Measurements from ENCODE around the gene ZNF385A. TPM values are rescaled to one million over a fixed set of nuclear protein-coding genes. Genes with fewer than 3 reads are reported as not detected.

Gene ZNF385A
- total and polyA plus RNA-seq, 2 of the 4 experiments (the other 2 are of a cell fraction): 0.36 to 2.5 TPM

- intact Hi-C loops (cut with micrococcal nuclease): no loop called here
Measured at GRCh38 chr12:54374562-54375258, 9.8 kb downstream of the ZNF385A start.

More at GRCh38 chr12:54374562-54375258, 9.8 kb downstream of the ZNF385A start:
- no peak overlapping the region for H3K4me2 ChIP-seq (ENCODE audit: low read depth, low read length)
- no peak overlapping the region for H2BK20ac ChIP-seq (ENCODE audit: low read depth, low read length)
- no peak overlapping the region for H2BK5ac ChIP-seq (ENCODE audit: low read depth, low read length, poor library complexity, severe bottlenecking)
- no peak overlapping the region for H2AK5ac ChIP-seq (ENCODE audit: low read depth, low read length)
- H3K14ac ChIP-seq (replicated peaks; ENCODE audit: low read depth, low read length): no peak overlapping the region
- peaks cover 8% of the 10 kb centered on the region; the same call in 1 of the 2 replicates for H3K4me1 ChIP-seq (ENCODE audit: control insufficient read depth, insufficient read depth, low read length)
- peaks cover 4% of the 10 kb centered on the region; the same call in 1 of the 2 replicates for H4K20me1 ChIP-seq (ENCODE audit: insufficient read depth, low read length)
- no peak overlapping the region; the same call in 2 of the 3 replicates for H2BK15ac ChIP-seq (ENCODE audit: low read depth, low read length)
- no peak overlapping the region for H3K4me3 ChIP-seq (ENCODE audit: insufficient read depth, low read depth, low read length)
- H3K27ac ChIP-seq (ENCODE audit: insufficient read depth, low read length): no peak overlapping the region
- H3K4ac ChIP-seq (ENCODE audit: low read depth, low read length): no peak overlapping the region
- ChIA-PET CTCF (no interaction called here), POLR2A (ENCODE audit: unreplicated experiment) (no interaction called here)
- H2AK9ac ChIP-seq (replicated peaks; ENCODE audit: low read depth, low read length, poor library complexity): peak overlapping the region; percentile 70
- H3K9ac ChIP-seq (ENCODE audit: low read depth, low read length): no peak overlapping the region
- DNase-seq (no peak), ATAC-seq (ENCODE audit: low read depth) (no peak)
- no peaks in the 10 kb centered on the region; the same call in 1 of the 2 replicates for H3K9me1 ChIP-seq (ENCODE audit: insufficient read depth, low read length)
- no peak overlapping the region for H2BK120ac ChIP-seq (ENCODE audit: low read depth, low read length)
- H4K91ac ChIP-seq (ENCODE audit: insufficient read depth, low read depth, low read length): no peak overlapping the region
- no peak overlapping the region for H3K23ac ChIP-seq (ENCODE audit: low read depth, low read length)
- dilution Hi-C loops (cut with HindIII; ENCODE audit: low sequenced_read_pairs, unreplicated experiment) (no loop called here), in situ Hi-C loops (cut with MboI; ENCODE audit: low sequenced_read_pairs) (loop anchor here (10.0 kb wide), 1 partner anchor 380 kb away; no protein-coding TSS in a partner anchor)
- no peak overlapping the region for H3K56ac ChIP-seq (ENCODE audit: extremely low read depth, insufficient read depth, low read length)
- no peak overlapping the region for H3K18ac ChIP-seq (ENCODE audit: low read depth, low read length)
- peaks cover 1% of the 10 kb centered on the region; the same call in 1 of the 2 replicates for H3K36me3 ChIP-seq (ENCODE audit: control insufficient read depth, insufficient read depth, low read length)
- H4K5ac ChIP-seq (ENCODE audit: low read depth, low read length): no peak overlapping the region
- H3K9me3 ChIP-seq (ENCODE audit: control insufficient read depth, insufficient read depth, low read length): no peaks in the 10 kb centered on the region
- H4K8ac ChIP-seq (ENCODE audit: low read depth in 2 of 2, low read length in 2 of 2): no peak overlapping the region
- no peak overlapping the region for H2AFZ ChIP-seq (replicated peaks; ENCODE audit: low read length, poor library complexity)
- no TSS peak for BruUV-seq (replicated peaks)
- no peaks in the 10 kb centered on the region for H3K27me3 ChIP-seq (ENCODE audit: control insufficient read depth, insufficient read depth, low read length)
- WGBS, 2 experiments (ENCODE audit: extremely low coverage in 2 of 2, insufficient read length in 1 of 2): no CpG with 5 or more reads among the region's 2 CpGs
- TF ChIP-seq ELK1 (IDR thresholded peaks at IDR 0.05; ENCODE audit: borderline replicate concordance, low read depth, low read length): no peak
- TF ChIP-seq RAD21 (IDR thresholded peaks at IDR 0.05; ENCODE audit: low read length): no peak
- peak; percentile 38; the same call in 1 of the 2 replicates for TF ChIP-seq MAFK (IDR thresholded peaks at IDR 0.05; ENCODE audit: low read depth, low read length)
- peaks cover 0 to 6% of the 10 kb centered on the region in 2 experiments; a peak in 1 of 4 replicates for H3K79me1 ChIP-seq (ENCODE audit: low read depth in 1 of 2, low read length in 2 of 2)
